Glutamatergic neuron (in vitro differentiated cells): ENCODE results near the gene RNPC3. TPM values are rescaled to one million over a fixed set of nuclear protein-coding genes. Genes with fewer than 3 reads are reported as not detected.

Source experiments
- DNase-seq: peaks from one replicate; pipeline ENCODE4 v3.0.0; 2022
- H3K27ac Mint-ChIP-seq: one replicate; pipeline ENCODE4 v1.8.0; 2020; ENCODE audit warnings: mild to moderate bottlenecking, mixed read lengths, inconsistent platforms; ENCODE audit not compliant: unreplicated experiment
- H3K27me3 Mint-ChIP-seq: one replicate; pipeline ENCODE4 v1.8.0; 2020; ENCODE audit warnings: mild to moderate bottlenecking, moderate library complexity, mixed read lengths, inconsistent platforms; ENCODE audit not compliant: unreplicated experiment
- H3K36me3 Mint-ChIP-seq: one replicate; pipeline ENCODE4 v1.8.0; 2020; ENCODE audit warnings: mild to moderate bottlenecking, mixed read lengths, inconsistent platforms; ENCODE audit not compliant: unreplicated experiment
- H3K4me1 Mint-ChIP-seq: one replicate; pipeline ENCODE4 v1.8.0; 2020; ENCODE audit warnings: mild to moderate bottlenecking, low read depth, mixed read lengths, inconsistent platforms; ENCODE audit not compliant: unreplicated experiment
- H3K4me3 Mint-ChIP-seq: one replicate; pipeline ENCODE4 v1.8.0; 2020; ENCODE audit warnings: mild to moderate bottlenecking, mixed read lengths, inconsistent platforms; ENCODE audit not compliant: unreplicated experiment
- H3K9me3 Mint-ChIP-seq: one replicate; pipeline ENCODE4 v1.8.0; 2020; ENCODE audit warnings: mild to moderate bottlenecking, moderate library complexity, mixed read lengths, inconsistent platforms; ENCODE audit not compliant: unreplicated experiment
- CTCF ChIP-seq: fragments of 200-600 bp; sonication (generic); IDR thresholded peaks from one replicate; pipeline ENCODE4 v1.5.0; 2021; ENCODE audit not compliant: partially characterized antibody, unreplicated experiment
- total RNA-seq: library from RNA; stranded (reverse); fragmentation: NEBNext Ultra II Directional; extraction: Animal tissue kit (Norgen Biotek cat#: 25700); gene quantifications from one replicate; pipeline ENCODE4 v1.2.1, GENCODE V29; 2021; ENCODE audit not compliant: unreplicated experiment

RNPC3 gene
- total RNA-seq, 1 donor from 2014 or later, result 33.8 TPM

GRCh38 chr1:103496014-103496635 lies 29.4 kb upstream of the RNPC3 start:
- H3K27me3 Mint-ChIP-seq, result peaks cover 1% of the 10 kb centered on the region
- TF ChIP-seq CTCF, result no peak
- no peaks in the 10 kb centered on the region for H3K9me3 Mint-ChIP-seq
- H3K4me1 Mint-ChIP-seq, result no peaks in the 10 kb centered on the region
- no peak overlapping the region for H3K27ac Mint-ChIP-seq
- no peaks in the 10 kb centered on the region for H3K36me3 Mint-ChIP-seq
- no peak for DNase-seq
- H3K4me3 Mint-ChIP-seq, result no peak overlapping the region

DNA sequence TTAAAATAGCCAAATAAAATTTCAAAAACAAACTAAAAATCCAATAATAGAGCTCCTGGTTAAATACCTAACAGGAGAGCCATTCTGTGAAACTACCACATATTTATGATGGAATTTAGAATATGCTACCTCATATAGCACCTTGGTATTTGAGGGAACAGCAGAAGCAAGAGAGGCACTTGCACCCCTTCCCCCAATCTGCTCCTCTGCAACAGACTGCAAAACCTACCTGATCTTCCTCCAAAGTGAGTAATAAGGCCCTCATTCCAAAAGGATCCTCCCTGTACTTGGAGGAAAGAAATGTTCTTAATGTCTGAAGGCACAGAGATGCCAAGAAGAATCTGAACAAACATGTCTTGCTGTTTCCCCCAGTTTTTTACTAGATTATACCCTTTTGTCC lies 28.1 kb upstream of the RNPC3 start:
- Mint-ChIP-seq H3K27me3 (no peaks in the 10 kb centered on the region), H3K4me3 (no peak overlapping the region), H3K36me3 (no peaks in the 10 kb centered on the region), H3K4me1 (no peaks in the 10 kb centered on the region), H3K9me3 (no peaks in the 10 kb centered on the region), H3K27ac (no peak overlapping the region)
- no peak for DNase-seq
- TF ChIP-seq CTCF, result no peak

DNA sequence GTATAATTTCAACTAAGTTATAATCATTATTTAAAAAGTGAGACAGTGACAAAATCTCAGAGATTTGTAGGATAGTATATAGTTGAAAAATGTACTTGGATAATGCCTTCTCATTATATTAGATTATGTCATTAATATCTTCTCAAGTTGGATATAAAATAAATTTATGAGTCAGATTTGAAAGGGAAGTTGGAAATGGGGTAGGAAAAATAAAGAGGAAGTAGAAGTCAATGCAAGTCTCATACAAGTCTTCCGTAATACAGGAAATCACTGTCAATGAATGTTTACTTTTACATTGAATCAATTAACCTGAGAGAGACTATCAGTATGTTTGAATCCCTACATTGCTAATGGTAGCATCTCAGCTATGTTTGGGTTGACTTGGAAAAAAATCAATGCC lies 16.2 kb upstream of the RNPC3 start:
- no peak overlapping the region for H3K27ac Mint-ChIP-seq
- H3K9me3 Mint-ChIP-seq, result no peaks in the 10 kb centered on the region
- no peaks in the 10 kb centered on the region for H3K36me3 Mint-ChIP-seq
- H3K4me1 Mint-ChIP-seq, result no peaks in the 10 kb centered on the region
- H3K27me3 Mint-ChIP-seq, result no peaks in the 10 kb centered on the region
- no peak for DNase-seq
- no peak overlapping the region for H3K4me3 Mint-ChIP-seq
- TF ChIP-seq CTCF, result no peak

DNA sequence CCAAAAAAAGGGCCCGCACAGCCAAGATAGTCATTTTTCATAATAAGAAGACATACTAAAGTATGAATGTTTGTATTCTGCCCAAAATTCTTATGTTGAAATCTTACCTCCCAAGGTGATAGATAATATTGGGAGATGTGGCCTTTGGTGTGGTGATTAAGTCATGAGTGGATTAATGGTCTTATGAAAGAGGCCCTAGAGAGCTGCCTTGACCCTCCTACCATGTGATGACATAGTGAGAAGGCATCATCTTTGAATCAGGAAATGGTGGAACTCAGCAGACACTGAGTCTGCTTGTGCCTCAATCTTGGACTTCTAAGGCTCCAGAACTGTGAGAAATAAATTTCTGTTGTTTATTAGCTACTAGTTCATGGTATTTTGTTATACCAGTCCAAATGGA lies 11.8 kb upstream of the RNPC3 start:
- H3K27ac Mint-ChIP-seq, result no peak overlapping the region

More for the DNA sequence above, 11.8 kb upstream of the RNPC3 start:
- no peak for TF ChIP-seq CTCF
- no peaks in the 10 kb centered on the region for H3K27me3 Mint-ChIP-seq
- no peaks in the 10 kb centered on the region for H3K9me3 Mint-ChIP-seq
- no peaks in the 10 kb centered on the region for H3K4me1 Mint-ChIP-seq
- no peak for DNase-seq
- H3K4me3 Mint-ChIP-seq, result no peak overlapping the region
- H3K36me3 Mint-ChIP-seq, result no peaks in the 10 kb centered on the region
